ENCODE measurements around the gene GAREM2. TPM values are rescaled to one million over a fixed set of nuclear protein-coding genes. Genes with fewer than 3 reads are reported as not detected.

Gene GAREM2
- total RNA-seq, 1 experiment from 2014 or later: 0.96 TPM

DNA sequence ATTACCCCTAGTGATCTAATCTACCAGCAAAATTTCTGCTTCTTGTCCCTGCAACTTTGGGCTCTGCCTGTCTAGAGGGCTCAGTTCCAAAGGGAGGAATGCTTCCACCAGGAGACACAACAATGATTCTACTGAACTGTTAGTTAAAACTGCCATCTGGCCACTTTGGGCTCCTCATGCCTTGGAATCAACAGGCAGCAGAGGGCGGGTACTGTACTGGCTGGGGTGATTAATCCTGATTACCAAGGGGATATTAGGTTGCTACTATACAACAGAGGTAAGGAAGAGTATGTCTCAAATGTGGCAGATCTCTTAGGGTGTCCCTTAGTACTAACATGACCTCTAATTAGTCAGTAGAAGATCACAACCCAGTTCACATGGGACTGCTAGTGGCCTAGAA lies 50.1 kb downstream of the GAREM2 start:
- Histone ChIP-seq H3K79me2 (ENCODE audit: low read depth) (no peaks in the 10 kb centered on the region), H3K27me3 (ENCODE audit: insufficient read depth, low read depth) (no peaks in the 10 kb centered on the region), H3K9me3 (ENCODE audit: insufficient read depth, low read depth) (peaks cover 7% of the 10 kb centered on the region), H3F3A (ENCODE audit: insufficient read depth, low read depth) (no peaks in the 10 kb centered on the region), H3K4me3 (no peak overlapping the region), H3K4me2 (no peak overlapping the region), H2AFZ (no peak overlapping the region), H3K9me2 (ENCODE audit: insufficient read depth) (no peaks in the 10 kb centered on the region), H3K36me3 (ENCODE audit: low read depth) (peaks cover 23% of the 10 kb centered on the region), H4K20me1 (ENCODE audit: insufficient read depth) (no peaks in the 10 kb centered on the region), H3K4me1 (replicated peaks; ENCODE audit: insufficient read depth) (no peaks in the 10 kb centered on the region), H3K27ac (no peak overlapping the region)
- no TSS peak for BruUV-seq (replicated peaks)
- no peak for DNase-seq
- ChIA-PET CTCF (no interaction called here), POLR2A (ENCODE audit: unreplicated experiment) (no interaction called here)
- intact Hi-C loops (cut with micrococcal nuclease; ENCODE audit: unreplicated experiment): no loop called here
- TF ChIP-seq, protein P1, sequence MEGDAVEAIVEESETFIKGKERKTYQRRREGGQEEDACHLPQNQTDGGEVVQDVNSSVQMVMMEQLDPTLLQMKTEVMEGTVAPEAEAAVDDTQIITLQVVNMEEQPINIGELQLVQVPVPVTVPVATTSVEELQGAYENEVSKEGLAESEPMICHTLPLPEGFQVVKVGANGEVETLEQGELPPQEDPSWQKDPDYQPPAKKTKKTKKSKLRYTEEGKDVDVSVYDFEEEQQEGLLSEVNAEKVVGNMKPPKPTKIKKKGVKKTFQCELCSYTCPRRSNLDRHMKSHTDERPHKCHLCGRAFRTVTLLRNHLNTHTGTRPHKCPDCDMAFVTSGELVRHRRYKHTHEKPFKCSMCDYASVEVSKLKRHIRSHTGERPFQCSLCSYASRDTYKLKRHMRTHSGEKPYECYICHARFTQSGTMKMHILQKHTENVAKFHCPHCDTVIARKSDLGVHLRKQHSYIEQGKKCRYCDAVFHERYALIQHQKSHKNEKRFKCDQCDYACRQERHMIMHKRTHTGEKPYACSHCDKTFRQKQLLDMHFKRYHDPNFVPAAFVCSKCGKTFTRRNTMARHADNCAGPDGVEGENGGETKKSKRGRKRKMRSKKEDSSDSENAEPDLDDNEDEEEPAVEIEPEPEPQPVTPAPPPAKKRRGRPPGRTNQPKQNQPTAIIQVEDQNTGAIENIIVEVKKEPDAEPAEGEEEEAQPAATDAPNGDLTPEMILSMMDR (conservative IDR thresholded peaks at IDR 0.05): no peak
- TF ChIP-seq EZH2 (IDR thresholded peaks at IDR 0.05; ENCODE audit: low read depth): no peak

DNA sequence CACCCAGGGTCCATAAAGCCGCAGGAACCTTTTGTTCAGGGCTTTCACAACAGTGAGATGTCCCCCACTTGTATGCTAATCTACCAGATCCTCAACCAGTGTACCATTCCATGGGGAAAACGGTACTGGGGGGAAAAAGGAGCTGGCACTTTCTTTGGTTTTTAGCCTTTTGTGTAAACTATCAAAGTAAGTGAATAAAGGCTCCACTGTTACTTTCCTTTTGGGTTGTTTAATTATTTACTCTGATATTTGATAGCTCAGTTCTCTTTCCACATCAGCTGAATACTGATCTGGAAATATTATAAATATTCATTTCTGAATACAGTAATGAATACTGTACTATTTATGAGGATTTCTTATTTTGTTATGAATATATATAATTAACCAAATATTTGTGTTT lies 51.2 kb downstream of the GAREM2 start:
- H2AFZ ChIP-seq: no peak overlapping the region
- no TSS peak for BruUV-seq (replicated peaks)
- no peak overlapping the region for H3K4me2 ChIP-seq
- no peaks in the 10 kb centered on the region for H3K4me1 ChIP-seq (replicated peaks; ENCODE audit: insufficient read depth)
- no peak for DNase-seq
- no peaks in the 10 kb centered on the region for H3K9me3 ChIP-seq (ENCODE audit: insufficient read depth, low read depth)
- H3K36me3 ChIP-seq (ENCODE audit: low read depth): peaks cover 30% of the 10 kb centered on the region; the same call in 1 of the 2 replicates
- no peaks in the 10 kb centered on the region for H3K9me2 ChIP-seq (ENCODE audit: insufficient read depth)
- ChIA-PET CTCF (no interaction called here), POLR2A (ENCODE audit: unreplicated experiment) (interaction anchor here (0.6 kb wide), 1 partner anchor 239 kb away, joined by 3 read pairs; no protein-coding TSS in a partner anchor)
- no peak overlapping the region for H3K27ac ChIP-seq
- intact Hi-C loops (cut with micrococcal nuclease; ENCODE audit: unreplicated experiment): no loop called here
- H3K4me3 ChIP-seq: no peak overlapping the region
- no peaks in the 10 kb centered on the region for H3K27me3 ChIP-seq (ENCODE audit: insufficient read depth, low read depth)
- no peaks in the 10 kb centered on the region for H4K20me1 ChIP-seq (ENCODE audit: insufficient read depth)
- TF ChIP-seq, protein P1 (conservative IDR thresholded peaks at IDR 0.05): no peak
- no peak for TF ChIP-seq EZH2 (IDR thresholded peaks at IDR 0.05; ENCODE audit: low read depth)
- no peaks in the 10 kb centered on the region for H3F3A ChIP-seq (ENCODE audit: insufficient read depth, low read depth)
- no peaks in the 10 kb centered on the region for H3K79me2 ChIP-seq (ENCODE audit: low read depth)

DNA sequence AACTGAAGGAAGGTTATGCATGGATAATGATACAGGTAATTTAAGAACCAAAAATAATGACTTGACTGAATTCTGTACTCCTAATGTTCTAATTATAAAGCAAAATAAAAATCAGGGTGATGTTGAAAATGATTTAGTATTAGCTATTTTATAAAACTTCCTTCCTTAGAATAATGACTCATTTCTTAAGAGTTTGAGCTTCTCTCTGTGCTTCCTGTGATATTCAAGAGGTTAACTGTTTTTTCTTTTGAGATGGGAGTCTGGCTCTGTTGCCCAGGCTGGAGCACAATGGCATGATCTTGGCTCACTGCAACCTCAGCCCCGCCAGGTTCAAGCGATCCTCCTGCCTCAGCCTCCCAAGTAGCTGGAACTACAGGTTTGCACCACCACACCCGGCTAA lies 56.7 kb downstream of the GAREM2 start:
- intact Hi-C loops (cut with micrococcal nuclease; ENCODE audit: unreplicated experiment): no loop called here
- no peak overlapping the region for H3K27ac ChIP-seq
- no peak overlapping the region for H3K4me3 ChIP-seq
- no peaks in the 10 kb centered on the region; the same call in 1 of the 2 replicates for H4K20me1 ChIP-seq (ENCODE audit: insufficient read depth)
- H3K4me1 ChIP-seq (replicated peaks; ENCODE audit: insufficient read depth): no peaks in the 10 kb centered on the region
- H3K27me3 ChIP-seq (ENCODE audit: insufficient read depth, low read depth): no peaks in the 10 kb centered on the region
- ChIA-PET CTCF (interaction anchor here (0.6 kb wide), 1 partner anchor 231 kb away, joined by 3 read pairs; no protein-coding TSS in a partner anchor), POLR2A (ENCODE audit: unreplicated experiment) (no interaction called here)
- DNase-seq: no peak
- no peaks in the 10 kb centered on the region for H3K79me2 ChIP-seq (ENCODE audit: low read depth)
- no peak overlapping the region for H2AFZ ChIP-seq
- BruUV-seq (replicated peaks): no TSS peak
- no peaks in the 10 kb centered on the region for H3K9me2 ChIP-seq (ENCODE audit: insufficient read depth)
- peaks cover 48% of the 10 kb centered on the region for H3K36me3 ChIP-seq (ENCODE audit: low read depth)
- TF ChIP-seq EZH2 (IDR thresholded peaks at IDR 0.05; ENCODE audit: low read depth): no peak
- TF ChIP-seq, protein P1 (conservative IDR thresholded peaks at IDR 0.05): no peak
- no peaks in the 10 kb centered on the region; the same call in 1 of the 2 replicates for H3F3A ChIP-seq (ENCODE audit: insufficient read depth, low read depth)
- no peak overlapping the region for H3K4me2 ChIP-seq
- no peaks in the 10 kb centered on the region for H3K9me3 ChIP-seq (ENCODE audit: insufficient read depth, low read depth)

Data from PC-9 (cell line).